NCI-H2227 (cell line): ENCODE measurements around the gene PERM1.

Experiments used
- DNase-seq: peaks from one replicate; lab custom pipeline; 2025; ENCODE audit not compliant: unreplicated experiment; lab: John Stamatoyannopoulos, UW

The PERM1 gene

DNA sequence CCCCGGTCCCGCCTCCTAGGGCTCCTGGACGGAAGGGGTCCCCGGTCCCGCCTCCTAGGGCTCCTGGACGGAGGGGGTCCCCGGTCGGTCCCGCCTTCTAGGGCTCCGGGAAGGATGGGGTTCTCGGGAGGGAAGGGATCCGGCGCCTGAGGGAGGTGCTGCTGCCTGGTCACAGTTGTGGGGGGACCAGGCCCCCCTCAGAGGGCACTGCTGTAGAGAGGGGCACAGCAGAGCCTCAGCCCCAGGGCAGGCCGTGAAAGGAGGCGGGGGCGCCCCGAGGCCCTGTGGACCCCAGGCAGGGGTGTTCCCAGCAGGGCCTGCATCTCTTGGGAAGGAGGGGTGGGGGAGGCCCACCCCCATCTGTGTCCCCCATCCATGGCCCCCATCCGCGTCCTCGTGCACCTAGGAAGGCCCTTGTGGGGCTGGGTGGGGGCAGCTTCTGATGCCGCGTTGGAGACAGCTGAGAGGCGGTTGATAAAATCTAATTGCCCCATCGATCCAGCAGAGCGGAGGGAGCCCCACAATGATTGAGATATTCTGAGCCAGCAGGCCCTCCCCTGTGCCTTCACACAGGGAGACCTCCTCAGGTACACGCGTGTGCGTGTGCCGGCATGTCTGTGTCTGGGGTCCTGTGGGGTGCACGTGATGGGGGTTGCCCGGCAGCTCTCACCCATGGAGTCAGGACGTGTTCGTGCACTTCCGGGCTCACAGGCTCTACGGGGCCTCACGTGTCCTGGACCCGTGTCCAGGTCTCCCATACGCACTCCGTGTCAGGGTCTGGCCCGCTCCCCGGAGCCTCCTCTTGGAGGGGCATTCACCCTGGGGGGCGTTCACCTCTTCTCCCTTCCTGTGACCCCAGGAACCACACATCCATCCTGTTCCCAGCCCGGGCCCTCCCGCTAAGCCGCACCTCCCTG, 45.3 kb downstream of the PERM1 start:
- DNase-seq, result no peak

DNA sequence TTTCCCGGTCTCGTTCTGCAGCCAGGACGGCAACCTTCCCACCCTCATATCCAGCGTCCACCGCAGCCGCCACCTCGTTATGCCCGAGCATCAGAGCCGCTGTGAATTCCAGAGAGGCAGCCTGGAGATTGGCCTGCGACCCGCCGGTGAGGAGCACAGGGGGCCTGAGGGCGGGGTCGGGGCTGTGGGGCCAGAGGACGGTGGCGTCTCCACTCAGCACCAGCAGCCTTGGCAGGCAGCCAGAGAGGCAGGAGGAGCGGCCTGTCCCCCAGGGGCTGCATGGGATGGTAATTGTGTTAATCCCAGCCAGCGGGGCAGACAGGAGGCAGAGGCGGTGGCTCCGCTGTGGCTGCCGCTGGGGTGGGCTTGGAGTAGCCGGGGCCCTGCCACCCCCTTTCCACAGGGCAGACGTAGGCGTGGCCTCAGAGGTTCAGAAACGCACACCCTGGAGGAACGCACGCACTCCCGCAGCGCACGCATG, 46.1 kb downstream of the PERM1 start:
- peak; percentile 93 for DNase-seq

DNA sequence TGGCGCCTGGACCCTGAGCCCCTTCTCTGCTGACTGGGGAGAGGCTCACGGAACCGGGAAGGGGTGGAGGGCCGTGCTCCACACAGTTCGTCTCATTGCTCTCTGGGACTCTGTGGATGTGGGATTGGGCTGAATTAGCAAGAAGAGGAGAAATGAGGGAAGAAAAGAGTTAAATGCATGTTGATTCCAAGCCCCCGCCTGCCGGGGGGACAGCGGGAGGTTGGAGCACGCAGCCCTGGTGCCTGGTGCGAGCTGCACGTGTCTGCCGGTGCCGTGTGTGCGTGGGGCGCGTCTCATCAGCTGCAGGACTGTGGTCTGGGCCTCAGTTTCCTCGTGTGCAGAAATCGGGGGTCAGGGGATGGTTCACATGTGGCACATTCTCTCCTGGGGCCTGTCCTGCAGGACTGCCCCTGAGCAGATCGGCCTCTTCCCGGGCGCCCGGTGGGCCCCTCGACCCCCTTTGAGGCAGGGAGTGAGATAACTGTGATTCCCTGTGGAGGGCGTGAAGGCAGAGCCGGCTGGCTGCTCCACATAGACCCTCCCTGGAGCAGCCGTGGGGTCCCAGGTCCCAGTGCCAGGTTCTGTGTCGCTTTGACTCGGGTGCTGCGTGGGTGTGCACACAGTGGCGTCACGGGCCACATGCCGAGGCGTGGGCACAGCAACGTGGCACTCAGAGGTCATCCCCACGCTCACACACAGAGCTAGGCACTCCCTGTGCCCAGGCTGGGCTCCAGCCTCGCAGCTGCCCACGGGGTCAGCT, 46.7 kb downstream of the PERM1 start:
- no peak for DNase-seq

DNA sequence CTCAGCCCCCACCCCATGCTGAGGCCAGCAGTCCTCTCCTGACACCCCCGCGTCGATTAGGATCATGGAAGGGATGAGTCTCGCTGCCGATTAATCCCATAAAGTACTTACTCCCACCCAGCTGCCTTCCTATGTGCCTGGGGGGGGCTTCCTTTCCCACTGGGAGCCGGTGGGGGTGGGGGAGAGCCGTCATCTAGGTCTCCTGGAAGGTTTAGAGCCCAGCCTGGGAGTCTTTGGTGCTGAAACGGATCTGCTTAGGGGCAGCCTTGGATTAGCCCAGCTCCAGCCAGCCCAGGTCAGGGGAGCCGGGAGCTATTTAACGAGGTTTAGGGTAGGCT, 48.3 kb downstream of the PERM1 start:
- no peak for DNase-seq

DNA sequence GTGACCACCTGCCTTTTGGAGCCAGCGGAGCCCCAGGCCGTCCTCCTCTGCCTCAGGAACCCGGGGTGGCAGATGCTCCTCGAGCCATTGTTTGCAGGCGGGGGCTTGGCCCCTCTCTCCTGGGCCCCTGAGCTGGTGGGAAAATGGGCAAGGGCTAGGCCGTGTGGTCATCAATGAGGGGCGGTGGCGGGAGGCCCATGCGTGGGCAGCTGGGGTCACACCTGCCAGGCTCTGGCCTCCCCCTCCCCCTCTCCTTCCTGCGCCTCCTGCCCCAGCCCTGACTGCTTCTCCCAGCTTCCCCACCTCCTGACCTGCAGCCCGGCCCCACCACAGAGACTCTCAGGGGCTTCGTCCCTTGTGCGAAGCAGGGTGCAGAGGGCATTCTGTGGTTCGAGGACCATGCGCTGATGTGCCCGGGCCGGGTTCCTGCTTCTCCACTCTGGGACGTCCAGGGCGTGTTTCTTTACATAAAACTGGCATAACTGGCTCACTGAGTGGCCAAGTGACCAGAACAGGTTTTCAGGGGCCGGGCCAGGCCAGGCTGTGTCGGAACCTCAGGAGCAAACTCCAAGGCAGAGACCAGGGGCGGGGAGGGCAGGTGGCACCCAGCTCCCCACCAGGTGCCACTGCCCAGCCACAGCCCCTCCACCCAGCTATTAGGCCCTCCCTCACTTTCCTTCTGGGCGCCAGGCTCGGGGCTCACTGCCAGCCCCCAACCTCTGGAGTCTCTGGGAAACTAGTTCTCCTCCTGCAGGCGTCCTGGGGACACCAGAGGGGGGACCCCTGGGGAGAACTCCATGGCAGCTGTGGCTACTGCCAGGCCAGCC, 48.9 kb downstream of the PERM1 start:
- no peak for DNase-seq

DNA sequence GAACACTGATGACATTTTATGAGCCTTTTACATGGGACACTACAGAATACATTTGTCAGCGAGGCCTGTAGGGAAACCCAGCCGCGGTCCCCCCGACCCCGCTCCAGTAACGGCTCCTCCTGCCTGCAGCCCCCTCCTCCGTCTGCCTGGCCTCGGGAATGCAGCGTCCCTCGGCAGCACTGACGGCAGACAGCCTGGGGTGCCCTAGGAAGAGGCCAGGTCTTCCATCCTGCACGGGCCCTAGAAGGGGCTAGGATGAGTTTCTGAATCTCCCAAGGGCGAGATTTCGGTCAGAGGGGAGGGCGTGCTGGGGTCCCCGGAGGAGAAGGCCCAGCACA, 49.8 kb downstream of the PERM1 start:
- DNase-seq, result no peak

DNA sequence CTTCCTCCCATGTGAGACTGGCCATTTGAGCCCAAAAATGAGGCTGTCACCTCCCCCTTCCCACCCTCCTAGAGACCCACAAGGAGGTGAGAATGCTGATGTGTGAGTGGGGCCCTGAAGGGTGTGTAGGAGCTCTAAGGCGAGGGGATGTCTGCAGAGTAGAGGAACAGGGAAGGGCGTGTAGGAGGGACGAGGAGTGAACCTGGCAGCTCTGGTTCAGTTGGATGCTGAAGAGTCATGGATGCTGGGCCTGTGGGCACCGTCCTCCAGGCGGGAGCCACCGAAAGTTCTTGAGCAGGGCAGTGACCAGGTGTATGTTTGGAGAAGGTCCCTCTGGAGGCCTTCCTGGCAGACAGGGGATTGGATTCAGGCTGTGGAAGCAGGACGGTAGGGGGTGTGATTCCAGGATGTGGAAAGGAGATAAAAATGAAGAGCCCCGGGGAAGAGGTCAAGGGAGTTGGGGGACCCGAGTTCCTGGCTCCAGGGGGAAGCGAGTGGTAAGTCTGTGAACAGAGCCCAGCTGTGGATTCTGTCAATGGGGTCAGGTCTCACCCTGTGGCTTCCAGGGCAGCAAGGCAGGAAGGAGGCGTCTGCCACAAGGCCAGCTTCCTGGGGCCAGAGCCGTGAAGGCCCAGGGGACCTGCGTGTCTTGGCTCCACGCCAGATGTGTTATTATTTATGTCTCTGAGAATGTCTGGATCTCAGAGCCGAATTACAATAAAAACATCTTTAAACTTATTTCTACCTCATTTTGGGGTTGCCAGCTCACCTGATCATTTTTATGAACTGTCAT, 50.3 kb downstream of the PERM1 start:
- no peak for DNase-seq

DNA sequence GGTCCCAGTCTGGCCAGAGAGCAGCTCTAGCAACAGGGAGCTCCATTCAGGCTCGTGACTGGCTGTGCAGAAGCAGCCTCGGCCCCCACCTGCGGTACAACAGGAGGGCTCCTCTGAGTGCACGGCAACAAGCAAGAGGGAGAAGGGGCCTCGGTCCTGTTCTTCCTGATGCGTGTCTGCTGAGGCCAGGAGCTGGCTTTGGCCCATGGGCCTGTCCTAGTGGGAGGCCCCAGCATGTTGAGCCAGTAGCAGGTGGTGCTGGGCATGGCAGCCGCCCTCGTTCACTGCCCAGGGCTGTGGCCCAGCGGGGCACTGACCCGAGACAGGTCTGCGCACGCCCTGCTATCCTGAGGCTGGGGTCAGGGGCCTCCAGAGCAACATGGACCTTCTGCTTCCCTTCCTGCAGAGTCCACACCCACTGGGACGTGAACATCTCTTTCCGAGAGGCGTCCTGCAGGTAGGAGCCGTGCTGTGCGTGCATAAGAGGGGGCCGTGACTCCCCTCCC, 51.2 kb downstream of the PERM1 start:
- DNase-seq, result no peak

DNA sequence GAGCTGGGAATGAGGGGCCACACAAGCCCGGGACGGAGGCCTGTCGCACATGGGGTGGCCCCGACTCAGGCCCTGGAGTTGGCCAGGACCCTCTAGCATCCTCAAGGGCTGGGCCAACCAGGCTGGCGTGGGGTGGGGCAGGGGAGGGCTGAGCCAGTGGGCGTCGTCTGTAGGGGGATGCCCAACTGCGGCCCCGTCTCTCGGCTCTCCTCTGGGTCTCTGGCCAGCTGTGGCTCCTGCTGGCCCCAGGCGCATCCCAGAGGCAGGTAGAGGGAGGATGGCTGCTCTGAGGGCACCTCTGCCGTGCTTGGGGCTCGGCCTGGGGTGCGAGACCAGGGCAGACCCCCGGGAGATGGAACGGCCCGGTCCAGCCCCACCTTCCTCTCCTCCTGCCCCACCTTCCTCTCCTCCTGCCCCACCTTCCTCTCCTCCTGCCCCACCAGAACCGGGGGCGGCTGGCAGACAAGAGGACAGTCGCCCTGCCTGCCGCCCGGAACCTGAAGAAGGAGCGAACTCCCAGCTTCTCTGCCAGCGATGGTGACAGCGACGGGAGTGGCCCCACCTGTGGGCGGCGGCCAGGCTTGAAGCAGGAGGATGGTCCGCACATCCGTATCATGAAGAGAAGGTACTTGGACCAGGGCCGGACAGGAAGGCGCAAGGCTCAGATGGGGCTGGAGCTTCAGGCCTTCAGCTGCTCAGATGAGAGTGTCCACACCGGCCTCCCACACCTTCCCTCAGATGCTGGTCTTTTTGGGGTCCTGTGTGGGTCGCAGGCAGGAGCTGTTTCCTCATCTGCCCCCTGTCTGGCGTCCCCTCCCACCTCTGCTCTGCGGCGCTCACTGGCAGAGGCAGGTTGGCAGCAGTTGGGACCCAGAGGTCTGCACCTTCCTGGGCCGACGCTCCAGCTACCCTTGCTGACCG, 51.9 kb downstream of the PERM1 start:
- no peak for DNase-seq

DNA sequence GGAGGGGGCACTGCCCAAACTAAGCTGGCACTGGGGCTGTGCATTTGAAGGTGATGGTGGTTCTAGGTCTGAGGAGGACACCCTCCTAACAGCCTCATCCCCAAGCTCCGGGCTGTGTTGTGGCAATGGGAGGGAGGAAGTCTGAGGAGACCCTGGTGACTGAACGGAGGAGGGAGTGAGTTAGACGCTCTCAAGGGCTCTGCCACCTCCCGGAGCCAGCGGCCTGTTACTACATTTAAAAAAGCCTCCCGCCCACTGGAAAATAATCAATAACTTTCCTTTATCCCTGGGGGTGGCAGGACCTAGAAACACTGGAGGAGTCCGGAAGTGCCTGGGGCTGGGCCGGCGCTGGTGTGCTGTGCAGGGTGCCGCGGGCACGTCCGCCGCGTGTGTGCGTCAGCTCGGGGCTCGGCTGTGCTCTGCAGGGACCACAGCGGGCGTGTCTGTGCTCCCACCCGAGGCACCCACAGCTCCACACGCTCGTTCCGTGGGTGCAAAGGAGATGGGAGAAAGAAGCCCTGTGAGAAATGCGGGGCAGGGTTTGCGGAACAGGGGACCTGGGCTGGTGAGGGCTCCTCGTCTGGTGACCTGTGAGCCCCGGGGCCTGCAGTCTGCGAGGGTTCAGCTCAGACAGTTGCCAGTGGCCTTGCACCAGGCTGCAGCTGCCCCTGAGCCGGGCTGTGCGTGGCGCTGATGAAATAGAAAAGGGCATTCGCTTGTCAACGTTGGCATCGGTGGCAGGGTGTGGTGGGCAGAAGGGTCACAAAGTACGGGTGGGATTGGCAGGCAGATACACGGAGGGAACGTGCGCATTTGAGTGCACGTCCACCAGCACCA, 52.9 kb downstream of the PERM1 start:
- no peak for DNase-seq

DNA sequence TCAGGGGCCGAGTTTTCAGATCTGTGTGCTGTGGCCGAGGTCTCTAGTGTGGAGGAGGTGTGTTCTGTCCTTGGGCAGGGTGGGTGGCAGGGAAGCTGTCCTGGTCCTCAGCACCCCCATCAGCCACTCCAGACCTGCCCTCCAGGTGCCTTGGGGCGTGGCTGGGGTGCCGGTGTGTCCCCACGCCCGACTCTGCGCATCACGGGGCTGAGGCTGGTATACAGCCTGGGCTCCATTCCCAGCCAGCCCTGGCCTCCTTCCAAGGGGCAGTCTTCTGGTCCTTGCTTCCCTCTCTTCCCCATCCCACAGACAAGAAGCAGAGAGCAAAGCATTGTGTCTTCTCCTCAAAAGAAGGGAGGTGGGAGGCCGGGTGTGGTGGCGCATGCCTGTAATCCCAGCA, 54.1 kb downstream of the PERM1 start:
- no peak for DNase-seq

DNA sequence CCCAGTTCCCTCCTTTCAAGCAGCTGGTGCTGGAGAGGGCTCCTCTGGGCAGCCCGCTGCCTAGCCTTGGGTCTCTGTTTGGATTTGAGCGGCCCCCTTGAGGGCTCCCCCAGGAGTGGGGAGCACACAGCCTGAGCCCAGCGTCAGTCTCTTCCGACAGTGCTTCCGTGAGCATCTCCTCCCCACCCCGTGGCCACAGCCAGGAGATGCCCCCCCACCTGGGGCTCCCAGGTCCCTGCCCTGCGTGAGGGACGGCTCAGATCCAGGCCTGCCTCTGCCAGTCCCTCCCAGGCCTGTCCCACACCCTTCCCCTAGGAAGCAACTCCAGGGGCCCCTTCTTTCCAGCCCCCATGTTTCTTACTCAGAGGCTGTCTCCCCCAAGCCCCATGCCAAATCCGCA, 54.7 kb downstream of the PERM1 start:
- no peak for DNase-seq

DNA sequence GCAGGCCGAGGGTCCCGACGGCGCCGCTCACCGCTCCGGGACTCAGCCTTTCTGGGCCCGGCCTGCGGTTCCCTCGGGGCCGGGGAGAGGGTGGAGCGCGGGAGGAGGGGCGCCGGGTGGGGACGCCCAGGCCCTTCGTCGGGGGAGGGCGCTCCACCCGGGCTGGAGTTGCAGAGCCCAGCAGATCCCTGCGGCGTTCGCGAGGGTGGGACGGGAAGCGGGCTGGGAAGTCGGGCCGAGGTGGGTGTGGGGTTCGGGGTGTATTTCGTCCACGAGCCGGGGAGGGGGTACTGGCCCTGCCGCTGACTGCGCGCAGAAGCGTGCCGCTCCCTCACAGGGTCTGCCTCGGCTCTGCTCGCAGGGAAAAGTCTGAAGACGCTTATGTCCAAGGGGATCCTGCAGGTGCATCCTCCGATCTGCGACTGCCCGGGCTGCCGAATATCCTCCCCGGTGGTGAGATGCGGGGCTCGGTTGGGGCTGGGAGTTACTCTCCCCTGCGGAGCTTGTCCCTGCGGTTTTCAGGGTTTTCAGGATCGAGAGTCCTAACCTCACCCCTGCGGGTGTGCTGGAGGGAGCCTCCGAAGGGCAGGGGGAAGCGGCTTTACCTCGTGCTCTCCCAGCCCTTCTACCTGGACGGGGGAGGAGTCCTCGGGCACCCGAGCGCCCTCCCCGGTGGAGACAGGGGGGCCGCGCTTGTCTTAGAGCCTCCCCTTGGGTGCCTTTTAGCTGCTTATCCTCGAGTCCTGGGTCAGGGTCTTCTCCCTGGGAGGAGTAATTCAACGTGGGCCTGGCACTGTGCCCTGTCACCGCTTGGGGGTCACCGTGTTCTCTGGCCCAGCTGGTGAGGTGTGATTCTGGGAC, 56.1 kb downstream of the PERM1 start:
- peak; percentile 65 for DNase-seq
